KMS-11 (cell line): ENCODE measurements around the gene SHC3.

Experiments used
- H2AFZ ChIP-seq: fragments of 200-600 bp; sonication (generic); 2 replicates; pipeline ENCODE4 v1.6.1; 2016; ENCODE audit warnings: antibody characterized with exemption, mixed run types, low read depth
- H3K27ac ChIP-seq: fragments of 200-600 bp; sonication (generic); 2 replicates; pipeline ENCODE4 v1.6.1; 2016; ENCODE audit warnings: mild to moderate bottlenecking, mixed run types
- H3K27me3 ChIP-seq: fragments of 200-600 bp; sonication (generic); 2 replicates; pipeline ENCODE4 v1.6.1; 2017; ENCODE audit warnings: mild to moderate bottlenecking, low read depth, mixed run types, moderate library complexity; ENCODE audit not compliant: insufficient read depth
- H3K36me3 ChIP-seq: fragments of 200-600 bp; sonication (generic); 2 replicates; pipeline ENCODE4 v1.6.1; 2017; ENCODE audit warnings: mild to moderate bottlenecking, mixed run types; ENCODE audit not compliant: insufficient read depth
- H3K4me1 ChIP-seq: fragments of 200-600 bp; sonication (generic); 2 replicates; pipeline ENCODE4 v1.6.1; 2016; ENCODE audit warnings: mild to moderate bottlenecking, low read depth, mixed run types; ENCODE audit not compliant: poor library complexity, severe bottlenecking
- H3K4me2 ChIP-seq: fragments of 200-600 bp; sonication (generic); 2 replicates; pipeline ENCODE4 v1.7.0; 2016; ENCODE audit warnings: mild to moderate bottlenecking, mixed run types
- H3K4me3 ChIP-seq: fragments of 200-600 bp; sonication (generic); IDR thresholded peaks from 2 replicates; pipeline ENCODE4 v1.6.1; 2017; ENCODE audit warnings: low read depth, low read length, mixed read lengths; ENCODE audit not compliant: insufficient read depth
- H3K79me2 ChIP-seq: fragments of 200-600 bp; sonication (generic); 2 replicates; pipeline ENCODE4 v1.6.1; 2016; ENCODE audit warnings: low read depth, mixed run types; ENCODE audit not compliant: insufficient read depth
- H3K9ac ChIP-seq: fragments of 200-600 bp; sonication (generic); 2 replicates; pipeline ENCODE4 v1.6.1; 2016; ENCODE audit warnings: mild to moderate bottlenecking, mixed run types
- H4K20me1 ChIP-seq: fragments of 200-600 bp; sonication (generic); 2 replicates; pipeline ENCODE4 v1.6.1; 2016; ENCODE audit warnings: mild to moderate bottlenecking, mixed run types; ENCODE audit not compliant: insufficient read depth
- CTCF ChIP-seq: fragments of 200-600 bp; sonication (generic); conservative IDR thresholded peaks from 2 replicates; pipeline ENCODE4 v1.6.1; 2017; ENCODE audit warnings: low read depth, mild to moderate bottlenecking, antibody characterized with exemption, low read length, moderate library complexity, mixed read lengths

SHC3 gene

GRCh38 chr9:88998911-88999310, 179.7 kb downstream of the SHC3 start:
- no peak overlapping the region for H3K4me2 ChIP-seq
- no peak overlapping the region for H3K4me3 ChIP-seq
- H4K20me1 ChIP-seq, result no peaks in the 10 kb centered on the region
- H3K79me2 ChIP-seq, result no peaks in the 10 kb centered on the region
- no peak overlapping the region for H2AFZ ChIP-seq
- H3K27me3 ChIP-seq, result no peaks in the 10 kb centered on the region
- no peak overlapping the region for H3K9ac ChIP-seq
- peaks cover 4% of the 10 kb centered on the region for H3K4me1 ChIP-seq
- no peaks in the 10 kb centered on the region for H3K36me3 ChIP-seq
- no peak for TF ChIP-seq CTCF
- no peak overlapping the region for H3K27ac ChIP-seq

- no peak overlapping the region for H3K27ac ChIP-seq
- no peak overlapping the region for H2AFZ ChIP-seq
- no peaks in the 10 kb centered on the region for H4K20me1 ChIP-seq
- no peaks in the 10 kb centered on the region for H3K27me3 ChIP-seq
- H3K4me1 ChIP-seq, result peaks cover 4% of the 10 kb centered on the region
- no peaks in the 10 kb centered on the region for H3K79me2 ChIP-seq
- H3K4me2 ChIP-seq, result no peak overlapping the region
- no peak for TF ChIP-seq CTCF
- H3K4me3 ChIP-seq, result no peak overlapping the region
- no peak overlapping the region for H3K9ac ChIP-seq
- no peaks in the 10 kb centered on the region for H3K36me3 ChIP-seq
Measured at GRCh38 chr9:88998503-88998902, 180.1 kb downstream of the SHC3 start.

- Histone ChIP-seq H4K20me1 (no peaks in the 10 kb centered on the region), H3K4me2 (no peak overlapping the region), H3K4me3 (no peak overlapping the region), H3K9ac (no peak overlapping the region), H3K36me3 (no peaks in the 10 kb centered on the region), H3K27ac (no peak overlapping the region), H3K79me2 (no peaks in the 10 kb centered on the region), H3K4me1 (peaks cover 4% of the 10 kb centered on the region), H2AFZ (no peak overlapping the region), H3K27me3 (no peaks in the 10 kb centered on the region)
- no peak for TF ChIP-seq CTCF
Measured at GRCh38 chr9:88997646-88998045, 181.0 kb downstream of the SHC3 start.

GRCh38 chr9:88996921-88997235, 181.7 kb downstream of the SHC3 start:
- Histone ChIP-seq H3K4me3 (no peak overlapping the region), H3K36me3 (no peaks in the 10 kb centered on the region), H3K27me3 (no peaks in the 10 kb centered on the region), H3K79me2 (no peaks in the 10 kb centered on the region), H2AFZ (no peak overlapping the region), H3K9ac (no peak overlapping the region), H4K20me1 (no peaks in the 10 kb centered on the region), H3K27ac (no peak overlapping the region), H3K4me1 (peaks cover 4% of the 10 kb centered on the region), H3K4me2 (no peak overlapping the region)
- TF ChIP-seq CTCF, result no peak
